HG03139 (cell line): ENCODE data around the gene GJC2.
A peak's percentile ranks its signal among the peaks of the same experiment; 100 is the strongest.

Source experiments
- ATAC-seq: cut with Tn5 transposase; IDR thresholded peaks from one replicate; pipeline ENCODE4 v1.9.1; 2021; ENCODE audit not compliant: unreplicated experiment

Gene GJC2

DNA sequence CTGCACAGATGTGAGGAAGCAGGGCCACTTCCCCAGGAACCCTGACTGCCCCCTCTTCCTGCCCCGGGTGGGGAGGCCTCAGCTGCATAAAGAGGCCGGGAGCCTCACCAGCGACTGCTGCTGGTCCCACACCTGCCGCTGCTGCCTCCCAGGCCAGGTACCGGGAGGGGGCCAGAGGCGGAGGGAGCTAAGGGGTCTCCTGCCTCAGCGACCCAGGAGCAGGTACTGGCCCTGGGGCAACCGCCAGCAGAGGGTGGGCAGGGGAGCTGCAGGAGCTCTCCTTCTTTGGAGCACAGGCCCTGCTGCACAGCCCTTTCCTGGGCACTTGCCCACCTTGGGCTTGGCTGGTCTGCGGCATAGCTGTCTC is 6.8 kb downstream of the GJC2 start:
- no peak for ATAC-seq

DNA sequence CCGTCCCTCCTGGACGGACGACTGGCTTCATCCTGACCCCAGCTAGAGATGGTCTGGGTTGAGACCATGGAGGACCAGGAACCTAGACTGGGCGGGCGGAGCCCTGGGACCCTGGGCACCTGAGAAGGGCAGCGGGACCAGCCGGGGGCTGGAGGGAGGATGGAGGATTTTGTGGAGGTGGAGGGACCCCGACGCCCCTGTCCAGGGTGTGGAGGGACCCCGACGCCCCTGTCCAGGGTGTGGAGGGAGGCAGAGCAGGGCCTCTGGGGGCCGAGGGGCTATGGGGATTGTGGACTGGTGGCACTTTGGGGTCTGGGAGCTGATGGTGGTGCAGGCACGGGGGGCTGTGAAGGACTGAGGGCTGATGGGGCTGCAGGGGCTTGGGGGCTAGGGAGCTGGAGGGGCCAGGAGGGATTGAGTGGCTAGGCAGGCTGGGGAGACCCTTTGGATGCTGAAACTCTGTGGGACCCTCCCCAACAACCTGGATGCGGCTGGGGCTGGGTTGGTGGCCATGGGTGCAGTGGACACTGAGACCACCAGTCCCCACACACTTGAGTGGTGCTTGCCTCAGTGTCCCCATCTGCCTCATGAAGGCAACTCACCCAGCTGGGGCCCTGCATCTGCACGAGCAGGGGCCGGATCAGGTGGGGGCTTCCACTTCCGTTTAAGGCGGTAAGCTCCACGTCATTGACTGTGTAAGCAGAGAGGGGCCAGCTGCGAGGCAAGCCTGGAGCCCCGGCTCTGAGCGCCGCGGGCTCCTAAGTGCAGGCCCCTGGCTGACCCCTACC is 7.4 kb downstream of the GJC2 start:
- no peak for ATAC-seq

DNA sequence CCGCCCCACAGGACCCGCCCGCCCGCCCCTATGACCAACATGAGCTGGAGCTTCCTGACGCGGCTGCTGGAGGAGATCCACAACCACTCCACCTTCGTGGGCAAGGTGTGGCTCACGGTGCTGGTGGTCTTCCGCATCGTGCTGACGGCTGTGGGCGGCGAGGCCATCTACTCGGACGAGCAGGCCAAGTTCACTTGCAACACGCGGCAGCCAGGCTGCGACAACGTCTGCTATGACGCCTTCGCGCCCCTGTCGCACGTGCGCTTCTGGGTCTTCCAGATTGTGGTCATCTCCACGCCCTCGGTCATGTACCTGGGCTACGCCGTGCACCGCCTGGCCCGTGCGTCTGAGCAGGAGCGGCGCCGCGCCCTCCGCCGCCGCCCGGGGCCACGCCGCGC is 8.0 kb downstream of the GJC2 start:
- ATAC-seq, result no peak

DNA sequence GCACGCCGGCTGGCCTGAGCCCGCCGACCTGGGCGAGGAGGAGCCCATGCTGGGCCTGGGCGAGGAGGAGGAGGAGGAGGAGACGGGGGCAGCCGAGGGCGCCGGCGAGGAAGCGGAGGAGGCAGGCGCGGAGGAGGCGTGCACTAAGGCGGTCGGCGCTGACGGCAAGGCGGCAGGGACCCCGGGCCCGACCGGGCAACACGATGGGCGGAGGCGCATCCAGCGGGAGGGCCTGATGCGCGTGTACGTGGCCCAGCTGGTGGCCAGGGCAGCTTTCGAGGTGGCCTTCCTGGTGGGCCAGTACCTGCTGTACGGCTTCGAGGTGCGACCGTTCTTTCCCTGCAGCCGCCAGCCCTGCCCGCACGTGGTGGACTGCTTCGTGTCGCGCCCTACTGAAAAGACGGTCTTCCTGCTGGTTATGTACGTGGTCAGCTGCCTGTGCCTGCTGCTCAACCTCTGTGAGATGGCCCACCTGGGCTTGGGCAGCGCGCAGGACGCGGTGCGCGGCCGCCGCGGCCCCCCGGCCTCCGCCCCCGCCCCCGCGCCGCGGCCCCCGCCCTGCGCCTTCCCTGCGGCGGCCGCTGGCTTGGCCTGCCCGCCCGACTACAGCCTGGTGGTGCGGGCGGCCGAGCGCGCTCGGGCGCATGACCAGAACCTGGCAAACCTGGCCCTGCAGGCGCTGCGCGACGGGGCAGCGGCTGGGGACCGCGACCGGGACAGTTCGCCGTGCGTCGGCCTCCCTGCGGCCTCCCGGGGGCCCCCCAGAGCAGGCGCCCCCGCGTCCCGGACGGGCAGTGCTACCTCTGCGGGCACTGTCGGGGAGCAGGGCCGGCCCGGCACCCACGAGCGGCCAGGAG is 8.6 kb downstream of the GJC2 start:
- no peak for ATAC-seq

DNA sequence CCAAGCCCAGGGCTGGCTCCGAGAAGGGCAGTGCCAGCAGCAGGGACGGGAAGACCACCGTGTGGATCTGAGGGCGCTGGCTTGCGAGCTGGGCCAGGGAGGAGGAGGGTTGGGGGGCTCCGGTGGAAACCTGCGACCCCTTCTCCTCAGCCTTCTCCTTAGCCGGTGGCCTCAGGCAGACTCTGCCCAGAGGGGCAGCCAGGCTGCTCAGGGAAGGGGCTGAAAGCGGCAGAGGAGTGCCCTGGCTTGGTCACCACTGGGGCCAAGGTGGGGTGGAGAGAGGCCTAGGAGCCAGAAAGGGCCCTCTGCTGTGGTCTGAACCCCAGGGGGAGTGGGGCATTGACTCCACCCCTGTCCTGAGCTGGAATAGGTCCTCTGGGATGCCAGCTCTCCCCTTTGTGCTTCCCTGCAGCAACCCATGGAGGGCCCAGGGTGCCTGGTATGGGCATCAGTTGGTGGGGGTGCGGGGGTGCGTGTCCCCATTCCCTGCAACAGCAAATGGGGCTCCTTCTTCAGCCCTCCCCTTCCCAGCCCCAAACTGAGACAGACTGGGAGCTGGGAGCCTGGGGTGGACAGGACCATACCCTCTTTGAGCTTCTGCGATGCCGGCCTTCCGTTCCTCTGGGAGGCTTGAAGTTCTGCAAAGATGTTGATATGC is 9.4 kb downstream of the GJC2 start:
- no peak for ATAC-seq

DNA sequence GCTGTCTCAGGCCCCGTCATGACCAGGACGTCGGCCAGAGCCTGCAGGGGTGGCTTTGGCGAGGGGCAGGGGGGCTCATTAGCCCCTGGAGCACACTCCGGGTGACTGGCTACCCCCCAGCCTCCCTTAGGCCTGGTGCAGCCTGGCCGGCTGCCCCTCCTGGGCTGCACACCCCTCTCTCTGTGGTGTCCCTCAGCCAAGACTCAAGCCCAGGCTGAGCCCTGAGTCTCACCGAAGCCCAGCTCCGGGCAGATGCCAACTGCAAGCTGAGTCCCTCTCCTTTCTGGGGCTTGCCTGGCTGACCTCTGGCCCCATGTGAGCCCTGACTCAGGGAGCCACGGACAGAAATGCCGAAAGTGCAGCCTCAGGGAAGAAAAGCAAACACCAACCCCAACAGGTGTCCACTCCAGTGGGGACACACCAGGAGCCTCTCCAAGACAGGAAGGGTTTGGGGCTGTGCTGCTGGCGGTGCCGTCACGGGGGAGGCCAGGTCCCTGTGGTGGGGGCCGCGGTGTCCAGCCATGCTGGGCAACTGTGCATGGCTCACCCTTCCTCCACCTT is 10.6 kb downstream of the GJC2 start:
- ATAC-seq, result no peak

GRCh38 chr1:228161362-228161761 is 11.6 kb downstream of the GJC2 start:
- ATAC-seq, result no peak

GRCh38 chr1:228161866-228162265 is 12.1 kb downstream of the GJC2 start:
- no peak for ATAC-seq

GRCh38 chr1:228162286-228163006 is 12.7 kb downstream of the GJC2 start:
- no peak for ATAC-seq

GRCh38 chr1:228163007-228163753 is 13.4 kb downstream of the GJC2 start:
- ATAC-seq, result no peak

DNA sequence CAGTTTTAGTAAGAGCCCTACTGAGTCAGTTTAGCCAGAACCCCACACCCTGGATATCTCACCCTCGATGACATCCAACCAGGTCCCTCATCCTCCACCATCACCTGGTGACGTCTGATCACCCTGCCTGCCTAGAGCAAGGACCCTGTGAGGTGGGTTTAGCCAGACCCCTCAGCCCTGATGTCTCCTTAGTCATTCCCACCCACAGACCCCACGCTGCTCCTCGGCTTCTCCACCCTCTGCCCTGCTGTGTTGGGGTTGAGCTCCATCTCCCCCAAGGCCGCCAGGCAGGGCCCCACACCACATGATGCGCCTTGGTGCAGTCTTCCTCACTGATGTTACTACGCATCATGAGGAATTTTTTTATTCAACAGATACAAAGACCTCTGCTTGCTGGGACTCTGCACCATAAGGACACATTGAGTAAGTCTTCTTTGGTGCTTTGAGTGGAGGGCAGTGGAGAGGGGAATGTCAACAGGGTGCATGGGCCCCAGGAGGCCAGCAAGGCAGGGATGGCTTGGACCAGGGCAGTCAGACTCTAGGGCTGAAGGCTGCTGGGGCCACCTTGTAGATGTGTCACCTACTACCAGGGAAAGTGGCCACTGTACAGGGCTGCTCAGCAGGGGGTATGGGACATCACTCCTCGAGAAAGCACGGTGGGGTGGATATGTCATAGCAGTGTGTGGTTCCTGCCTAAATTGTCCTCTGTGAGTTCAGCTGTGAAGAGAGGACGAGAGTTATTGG is 14.2 kb downstream of the GJC2 start:
- no peak for ATAC-seq

DNA sequence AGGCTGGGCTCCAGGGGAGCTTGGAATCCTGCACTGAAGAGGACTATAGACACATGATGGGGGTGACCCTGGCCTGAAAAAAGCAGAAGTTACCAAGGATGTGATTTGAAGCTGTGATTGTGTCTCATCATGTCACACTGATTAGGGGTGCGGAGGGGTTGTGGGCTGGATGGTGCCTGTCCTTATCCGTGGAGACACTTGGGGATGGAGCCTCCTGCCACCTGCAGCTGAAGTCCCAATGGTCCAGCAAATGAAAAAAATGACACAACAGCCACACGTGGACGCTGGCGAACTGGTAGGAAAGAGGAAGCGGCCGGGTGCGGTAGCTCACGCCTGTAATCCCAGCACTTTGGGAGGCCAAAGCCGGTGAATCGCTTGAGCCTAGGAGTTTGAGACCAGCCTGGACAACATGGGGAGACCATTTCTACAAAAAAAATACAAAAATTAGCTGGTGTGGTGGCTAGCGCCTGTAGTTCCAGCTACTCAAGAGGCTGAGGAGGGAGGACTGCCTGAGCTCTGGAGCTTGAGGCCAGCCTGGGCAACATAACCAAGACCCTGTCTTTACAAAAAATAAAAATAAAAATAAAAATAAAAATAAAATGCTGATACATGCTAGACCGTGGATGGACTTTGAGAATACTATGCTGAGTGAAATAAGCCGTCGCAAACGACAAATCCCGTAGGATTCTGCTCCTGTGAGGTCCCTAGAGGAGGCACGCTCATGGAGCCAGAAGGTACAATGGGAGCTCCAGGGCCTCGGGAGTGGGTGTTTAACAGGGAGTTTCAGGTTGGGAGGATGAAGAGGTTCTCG is 15.0 kb downstream of the GJC2 start:
- no peak for ATAC-seq

- ATAC-seq, result peak; percentile 81
Measured at GRCh38 chr1:228165372-228166169, 15.8 kb downstream of the GJC2 start, which contains the start of gene IBA57. IBA57 (plus strand) TSS chr1:228165804; CDS start chr1:228165817, 13 bp downstream.

DNA sequence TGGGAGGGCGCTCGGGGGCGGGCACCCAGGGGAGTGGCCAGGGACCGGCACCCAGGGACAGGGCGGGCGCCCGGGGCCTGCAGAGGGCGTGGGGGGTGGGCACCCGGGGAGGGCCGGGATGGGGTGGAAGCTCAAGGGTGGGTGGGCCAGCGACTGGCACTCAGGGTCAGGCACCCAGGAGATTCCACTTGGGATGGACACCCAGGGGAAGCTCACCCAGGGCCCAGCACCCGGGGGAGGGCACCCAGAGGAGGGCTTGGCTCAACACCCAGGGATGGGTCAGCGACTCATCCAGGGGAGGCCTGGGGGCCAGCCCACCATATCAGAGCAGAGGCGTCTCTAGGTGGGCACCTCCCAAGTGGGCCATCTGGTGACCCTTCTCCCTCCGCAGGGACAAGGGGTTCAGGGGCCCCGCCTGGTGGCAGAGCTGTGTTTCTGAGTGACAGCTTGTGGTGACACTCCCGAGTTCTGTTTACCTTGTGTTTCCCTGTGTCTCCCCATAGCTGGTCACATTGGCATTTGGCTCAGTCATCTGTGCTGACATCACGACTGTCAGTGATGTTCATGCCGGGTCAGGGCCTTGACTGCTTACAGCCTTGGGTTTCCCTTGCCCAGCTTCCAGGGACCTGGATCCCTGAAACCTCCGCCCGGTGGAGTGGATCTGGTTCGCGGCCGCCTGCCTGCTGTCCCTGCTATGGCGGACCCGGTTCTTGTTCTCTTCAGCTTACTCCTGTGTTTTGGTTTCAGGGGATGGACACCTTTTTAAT is 16.6 kb downstream of the GJC2 start:
- ATAC-seq, result peak; percentile 10

DNA sequence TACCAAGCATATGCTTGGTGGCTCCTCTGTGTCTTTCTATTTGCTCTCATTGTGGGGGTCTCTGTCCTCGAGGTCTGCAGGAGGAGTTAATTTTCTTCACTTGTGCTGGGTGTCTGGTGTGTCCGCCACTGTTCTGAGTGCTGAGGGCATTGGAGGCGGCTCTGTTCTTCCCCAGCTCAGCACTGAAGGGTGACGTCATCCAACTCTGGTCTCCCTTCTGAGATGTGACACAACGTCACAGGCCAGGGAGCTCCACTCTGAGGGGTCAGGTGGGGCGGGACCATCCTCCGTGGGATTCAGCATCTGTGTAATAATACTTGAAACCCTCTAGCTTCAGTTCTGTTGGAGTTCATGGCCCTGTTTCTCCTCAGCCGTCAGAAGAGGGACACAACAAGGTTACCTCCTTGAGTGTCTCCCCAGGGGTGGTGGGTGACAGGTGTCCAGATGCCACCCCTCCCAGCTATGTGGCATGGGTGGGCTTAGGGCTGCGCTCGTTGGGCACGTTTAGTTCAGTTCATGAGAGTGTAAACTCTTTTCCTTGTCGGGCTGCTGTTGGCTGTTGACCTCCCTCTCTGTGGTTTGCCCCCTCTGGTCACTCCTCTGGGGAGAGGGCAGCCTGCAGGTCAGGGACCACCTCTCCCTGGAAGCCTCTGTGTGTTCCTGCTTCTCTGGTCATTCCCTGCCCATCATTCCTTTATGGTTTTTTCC is 19.0 kb downstream of the GJC2 start:
- no peak for ATAC-seq

GRCh38 chr1:228169345-228169744 is 19.6 kb downstream of the GJC2 start:
- no peak for ATAC-seq
